Ishikawa (cell line): ENCODE measurements around the gene ROM1.

Experiments used
- CEBPB ChIP-seq: IDR thresholded peaks from 2 replicates; pipeline ENCODE4 v1.6.1; 2012
- CREB1 ChIP-seq: IDR thresholded peaks from 2 replicates; pipeline ENCODE4 v1.6.1; 2012; ENCODE audit warnings: low read depth
- EGR1 ChIP-seq: IDR thresholded peaks from 2 replicates; pipeline ENCODE4 v1.6.1; 2012
- EP300 ChIP-seq: IDR thresholded peaks from 2 replicates; pipeline ENCODE4 v1.6.1; 2012; ENCODE audit warnings: borderline replicate concordance
- FOXM1 ChIP-seq: IDR thresholded peaks from 2 replicates; pipeline ENCODE4 v1.6.1; 2012; ENCODE audit warnings: low read depth, borderline replicate concordance
- NFIC ChIP-seq: IDR thresholded peaks from 2 replicates; pipeline ENCODE4 v1.6.1; 2012
- RAD21 ChIP-seq: IDR thresholded peaks from 2 replicates; pipeline ENCODE4 v1.6.1; 2012; ENCODE audit warnings: low read depth
- TAF1 ChIP-seq: IDR thresholded peaks from 2 replicates; pipeline ENCODE4 v1.6.1; 2012; ENCODE audit warnings: low read depth, mild to moderate bottlenecking
- TCF12 ChIP-seq: IDR thresholded peaks from 2 replicates; pipeline ENCODE4 v1.6.1; 2012; ENCODE audit warnings: low read depth
- TEAD4 ChIP-seq: IDR thresholded peaks from 2 replicates; pipeline ENCODE4 v1.6.1; 2012
- YY1 ChIP-seq: IDR thresholded peaks from 2 replicates; pipeline ENCODE4 v1.6.1; 2012; ENCODE audit warnings: low read depth
- ZBTB7A ChIP-seq: IDR thresholded peaks from 2 replicates; pipeline ENCODE4 v1.6.1; 2012; ENCODE audit warnings: low read depth
- TF ChIP-seq, protein P1 (sequence below): IDR thresholded peaks from 2 replicates; pipeline ENCODE4 v1.6.1; 2012
- TF ChIP-seq, protein P2 (sequence below): IDR thresholded peaks from 2 replicates; pipeline ENCODE4 v1.6.1; 2012
- TF ChIP-seq, protein P3 (sequence below): IDR thresholded peaks from 2 replicates; pipeline ENCODE4 v1.6.1; 2012; ENCODE audit warnings: low read depth, mild to moderate bottlenecking

Gene ROM1

DNA sequence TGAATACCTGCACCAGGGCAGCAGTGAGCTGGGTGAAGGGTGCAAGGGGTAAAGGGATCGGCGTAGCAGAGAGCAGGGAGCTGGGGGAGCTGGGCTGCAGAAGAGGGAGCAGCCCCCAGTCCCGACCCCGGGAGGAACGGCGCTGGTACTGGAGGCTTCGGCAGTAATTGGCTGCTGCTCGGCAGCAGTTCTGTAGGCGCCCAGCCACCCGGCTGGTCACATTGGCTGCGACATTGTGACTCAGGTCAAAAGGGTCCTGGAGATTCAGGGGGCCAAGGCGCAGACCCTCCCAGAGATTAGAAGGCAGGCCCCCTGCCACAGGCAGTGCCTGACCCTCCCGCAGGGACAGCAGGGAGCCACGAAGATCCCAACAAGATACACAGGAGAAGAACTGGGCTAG is 37.2 kb upstream of the ROM1 start:
- TF ChIP-seq NFIC (no peak), CEBPB (no peak), TEAD4 (no peak), YY1 (no peak), EP300 (no peak), TCF12 (no peak), CREB1 (no peak), RAD21 (no peak), EGR1 (no peak), FOXM1 (no peak)
- TF ChIP-seq, protein P1, sequence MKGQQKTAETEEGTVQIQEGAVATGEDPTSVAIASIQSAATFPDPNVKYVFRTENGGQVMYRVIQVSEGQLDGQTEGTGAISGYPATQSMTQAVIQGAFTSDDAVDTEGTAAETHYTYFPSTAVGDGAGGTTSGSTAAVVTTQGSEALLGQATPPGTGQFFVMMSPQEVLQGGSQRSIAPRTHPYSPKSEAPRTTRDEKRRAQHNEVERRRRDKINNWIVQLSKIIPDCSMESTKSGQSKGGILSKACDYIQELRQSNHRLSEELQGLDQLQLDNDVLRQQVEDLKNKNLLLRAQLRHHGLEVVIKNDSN = no peak

DNA sequence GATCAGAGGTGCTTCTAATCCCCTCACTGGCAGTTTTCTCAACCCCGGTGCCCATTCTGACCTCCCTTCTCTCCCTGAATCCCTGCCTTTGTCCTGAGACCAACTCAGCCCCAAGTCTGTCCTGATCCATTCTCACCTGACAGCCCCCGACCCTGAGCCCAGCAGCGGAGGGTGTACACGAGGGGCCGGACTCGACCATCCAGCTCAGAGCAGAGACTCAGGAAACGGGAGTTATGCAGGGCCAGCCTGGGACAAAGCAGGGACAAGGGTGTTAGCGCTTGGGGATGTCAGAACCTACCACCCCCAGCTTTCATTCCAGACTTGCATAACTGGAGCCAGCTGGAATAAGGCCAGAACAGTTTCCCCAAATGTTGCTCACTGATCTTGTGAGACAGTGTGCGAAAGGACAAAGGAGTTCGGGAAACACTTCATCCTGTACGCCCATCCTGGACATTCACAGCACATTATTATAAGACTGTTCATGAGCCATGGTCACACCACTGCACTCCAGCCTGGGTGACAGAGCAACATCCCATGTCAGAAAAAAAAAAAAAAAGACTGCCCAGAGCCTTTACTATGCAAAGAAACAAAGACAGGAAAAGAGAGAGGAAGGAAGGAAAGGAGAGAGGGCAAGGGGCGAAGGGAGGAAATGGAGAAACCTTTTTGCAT is 35.9 kb upstream of the ROM1 start:
- TF ChIP-seq YY1 = no peak
- TF ChIP-seq TAF1 = no peak
- TF ChIP-seq EP300 = no peak
- TF ChIP-seq FOXM1 = no peak
- no peak for TF ChIP-seq NFIC
- no peak for TF ChIP-seq EGR1
- TF ChIP-seq TEAD4 = no peak
- TF ChIP-seq RAD21 = no peak
- TF ChIP-seq, protein P2, sequence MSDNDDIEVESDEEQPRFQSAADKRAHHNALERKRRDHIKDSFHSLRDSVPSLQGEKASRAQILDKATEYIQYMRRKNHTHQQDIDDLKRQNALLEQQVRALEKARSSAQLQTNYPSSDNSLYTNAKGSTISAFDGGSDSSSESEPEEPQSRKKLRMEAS = no peak
- TF ChIP-seq, protein P3, sequence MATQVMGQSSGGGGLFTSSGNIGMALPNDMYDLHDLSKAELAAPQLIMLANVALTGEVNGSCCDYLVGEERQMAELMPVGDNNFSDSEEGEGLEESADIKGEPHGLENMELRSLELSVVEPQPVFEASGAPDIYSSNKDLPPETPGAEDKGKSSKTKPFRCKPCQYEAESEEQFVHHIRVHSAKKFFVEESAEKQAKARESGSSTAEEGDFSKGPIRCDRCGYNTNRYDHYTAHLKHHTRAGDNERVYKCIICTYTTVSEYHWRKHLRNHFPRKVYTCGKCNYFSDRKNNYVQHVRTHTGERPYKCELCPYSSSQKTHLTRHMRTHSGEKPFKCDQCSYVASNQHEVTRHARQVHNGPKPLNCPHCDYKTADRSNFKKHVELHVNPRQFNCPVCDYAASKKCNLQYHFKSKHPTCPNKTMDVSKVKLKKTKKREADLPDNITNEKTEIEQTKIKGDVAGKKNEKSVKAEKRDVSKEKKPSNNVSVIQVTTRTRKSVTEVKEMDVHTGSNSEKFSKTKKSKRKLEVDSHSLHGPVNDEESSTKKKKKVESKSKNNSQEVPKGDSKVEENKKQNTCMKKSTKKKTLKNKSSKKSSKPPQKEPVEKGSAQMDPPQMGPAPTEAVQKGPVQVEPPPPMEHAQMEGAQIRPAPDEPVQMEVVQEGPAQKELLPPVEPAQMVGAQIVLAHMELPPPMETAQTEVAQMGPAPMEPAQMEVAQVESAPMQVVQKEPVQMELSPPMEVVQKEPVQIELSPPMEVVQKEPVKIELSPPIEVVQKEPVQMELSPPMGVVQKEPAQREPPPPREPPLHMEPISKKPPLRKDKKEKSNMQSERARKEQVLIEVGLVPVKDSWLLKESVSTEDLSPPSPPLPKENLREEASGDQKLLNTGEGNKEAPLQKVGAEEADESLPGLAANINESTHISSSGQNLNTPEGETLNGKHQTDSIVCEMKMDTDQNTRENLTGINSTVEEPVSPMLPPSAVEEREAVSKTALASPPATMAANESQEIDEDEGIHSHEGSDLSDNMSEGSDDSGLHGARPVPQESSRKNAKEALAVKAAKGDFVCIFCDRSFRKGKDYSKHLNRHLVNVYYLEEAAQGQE = no peak
- TF ChIP-seq TCF12 = no peak
- no peak for TF ChIP-seq CREB1
- no peak for TF ChIP-seq ZBTB7A
- TF ChIP-seq, protein P1 = no peak
- TF ChIP-seq CEBPB = no peak

DNA sequence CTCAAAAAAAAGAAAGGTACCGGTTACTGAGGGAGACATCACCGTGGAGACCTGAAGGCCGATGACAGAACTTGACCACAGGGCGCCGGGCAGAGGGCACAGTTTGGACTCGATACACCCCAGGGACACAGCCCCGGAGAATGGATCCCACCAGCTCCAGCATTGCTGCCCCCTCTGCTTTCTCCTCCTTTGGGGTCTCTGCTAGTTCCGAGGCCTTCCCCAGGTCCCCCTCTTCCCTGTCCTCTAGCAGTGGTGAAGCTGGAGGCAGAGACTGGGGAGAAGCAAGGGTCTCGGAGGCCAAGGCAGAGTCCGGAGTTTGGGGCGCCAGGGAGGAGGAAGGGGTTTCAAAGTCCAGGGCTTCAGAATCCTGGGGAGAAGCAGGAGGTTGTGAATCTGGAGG is 34.5 kb upstream of the ROM1 start:
- TF ChIP-seq, protein P1 = no peak
- TF ChIP-seq TEAD4 = no peak
- TF ChIP-seq EP300 = no peak
- no peak for TF ChIP-seq TCF12
- TF ChIP-seq CREB1 = no peak
- TF ChIP-seq YY1 = no peak
- TF ChIP-seq ZBTB7A = no peak
- TF ChIP-seq CEBPB = no peak
- TF ChIP-seq RAD21 = no peak
- no peak for TF ChIP-seq NFIC
- TF ChIP-seq, protein P2 = no peak

DNA sequence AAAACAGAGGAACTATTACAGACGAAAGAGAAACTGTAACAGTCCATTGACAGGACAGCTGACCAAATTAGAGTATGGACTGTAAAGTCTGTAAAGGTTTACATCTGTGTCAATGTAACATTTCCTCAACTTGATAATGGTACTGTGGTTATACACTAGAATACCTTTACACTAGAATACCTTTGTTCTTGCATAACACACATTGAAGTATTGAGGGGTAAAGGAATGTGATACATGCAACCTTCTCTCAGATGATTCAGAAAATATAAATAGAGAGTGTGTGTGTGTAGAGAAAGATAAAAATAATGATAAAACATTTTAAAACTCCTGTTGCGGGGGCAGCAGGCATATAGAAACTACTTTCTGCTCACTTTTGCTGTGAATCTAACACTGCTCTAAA is 33.8 kb upstream of the ROM1 start:
- no peak for TF ChIP-seq EP300
- TF ChIP-seq, protein P2 = no peak
- TF ChIP-seq TAF1 = no peak

DNA sequence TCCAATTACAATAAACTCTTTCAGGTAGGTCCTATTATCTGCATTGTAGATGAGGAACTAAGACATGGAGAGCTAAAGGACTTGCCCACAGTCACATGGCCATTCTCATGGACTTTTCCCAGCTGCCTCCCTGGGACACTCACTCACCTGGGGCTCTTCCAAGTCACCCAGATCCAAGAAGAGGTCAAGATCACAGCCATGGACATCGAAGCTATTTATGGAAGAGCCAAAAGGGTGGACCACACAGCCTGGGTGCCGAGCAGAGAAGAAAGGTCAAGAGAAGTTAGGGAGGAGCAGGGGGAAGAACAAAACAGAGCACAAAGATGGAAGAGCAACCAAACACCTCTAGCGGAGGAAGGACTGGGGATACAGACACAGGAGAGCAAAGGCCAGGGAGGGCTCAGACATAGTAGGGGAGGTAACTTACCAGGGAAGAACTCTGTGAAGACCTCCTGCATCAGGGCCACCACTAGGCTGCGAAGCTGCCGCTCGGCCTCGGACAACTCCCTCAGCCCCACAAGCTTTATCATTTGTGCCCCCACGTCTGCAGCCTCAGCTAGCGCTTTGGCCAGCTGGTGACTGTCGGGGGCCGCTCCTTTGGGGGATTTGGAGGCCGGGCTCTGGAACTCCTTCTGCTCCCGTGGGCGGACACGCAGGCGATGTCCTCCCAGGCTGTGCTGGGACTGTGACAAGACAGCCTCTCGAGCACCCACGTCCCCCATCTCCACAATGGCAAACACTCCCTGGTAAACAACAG is 31.9 kb upstream of the ROM1 start:
- no peak for TF ChIP-seq NFIC
- TF ChIP-seq CREB1 = no peak
- no peak for TF ChIP-seq TCF12
- no peak for TF ChIP-seq TEAD4
- TF ChIP-seq, protein P3 = no peak
- no peak for TF ChIP-seq EGR1
- TF ChIP-seq CEBPB = no peak
- TF ChIP-seq, protein P2 = no peak
- no peak for TF ChIP-seq RAD21
- TF ChIP-seq TAF1 = no peak
- no peak for TF ChIP-seq ZBTB7A
- TF ChIP-seq EP300 = no peak
- TF ChIP-seq YY1 = no peak
- no peak for TF ChIP-seq FOXM1
